ENCODE results near the gene WNK2.

WNK2 gene

DNA sequence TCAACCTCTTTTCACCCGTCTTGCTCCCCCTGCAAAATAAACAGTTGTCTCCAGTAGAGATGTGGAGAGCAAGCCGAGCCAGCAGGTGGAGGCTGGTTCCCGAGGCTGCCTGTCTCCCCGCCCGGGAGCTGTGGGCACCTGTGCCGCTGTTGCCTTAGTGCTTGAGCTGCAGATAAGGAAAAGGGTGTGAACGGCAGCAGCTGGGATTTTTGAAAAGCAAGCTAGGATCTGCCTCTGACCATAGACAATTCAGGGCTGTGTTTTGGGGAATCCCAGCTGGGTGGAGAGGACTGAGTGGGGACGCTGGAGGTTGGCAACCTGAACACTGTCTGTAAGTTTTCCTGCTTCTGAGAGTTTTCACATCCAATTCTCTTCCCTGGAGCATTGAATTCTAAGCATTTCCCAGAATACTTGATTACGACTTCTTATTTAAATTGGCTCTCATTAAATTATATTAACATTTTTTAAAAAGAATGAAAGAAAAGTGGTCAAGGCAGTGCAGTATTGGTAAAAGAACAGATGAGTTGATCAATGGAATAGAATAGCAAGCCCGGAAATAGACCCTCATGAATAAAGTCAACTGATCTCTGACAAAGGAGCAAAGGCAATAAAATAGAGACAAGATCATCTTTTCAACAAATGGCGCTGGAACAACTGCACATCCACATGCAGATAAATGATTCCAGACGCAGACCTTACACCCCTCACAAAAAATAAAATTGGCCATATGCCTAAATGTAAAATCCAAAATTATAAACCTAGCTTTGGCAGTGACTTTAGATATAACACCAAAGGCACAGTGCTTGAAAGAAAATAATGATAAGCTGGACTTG is 9.7 kb downstream of the WNK2 start:
- DNase-seq = peak in 27 of 42 donors; percentile 41 to 86 (median 61)
- intact Hi-C loops (cut with DNase I) = no loop called here

DNA sequence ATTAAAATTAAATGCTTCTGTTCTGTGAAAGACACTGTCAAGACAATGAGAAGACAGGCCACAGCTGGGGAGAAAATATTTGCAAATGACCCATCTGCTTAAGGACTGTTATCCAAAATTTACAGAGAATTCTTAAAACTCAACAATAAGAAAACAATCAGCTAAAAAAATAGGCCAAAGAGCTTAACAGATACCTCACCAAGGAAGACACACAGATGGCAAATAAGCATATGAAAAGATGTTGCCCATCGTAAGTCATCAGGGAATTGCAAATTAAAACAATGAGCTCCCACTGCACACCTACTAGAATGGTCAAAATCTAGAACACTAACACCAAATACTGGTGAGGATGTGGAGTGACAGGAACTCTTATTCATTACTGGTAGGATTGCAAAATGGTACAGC is 10.3 kb downstream of the WNK2 start:
- DNase-seq = no peak
- intact Hi-C loops (cut with DNase I) = no loop called here

- DNase-seq = no peak
- intact Hi-C loops (cut with DNase I) = no loop called here
These were observed 10.7 kb downstream of the WNK2 start for GRCh38 chr9:93194641-93195040.

- intact Hi-C loops (cut with DNase I) = no loop called here
- peak in 1 of 42 donors; percentile 22 for DNase-seq
These were observed 12.4 kb downstream of the WNK2 start for GRCh38 chr9:93196096-93197055.

GRCh38 chr9:93197670-93198069 is 13.7 kb downstream of the WNK2 start:
- intact Hi-C loops (cut with DNase I) = no loop called here
- DNase-seq = no peak

GRCh38 chr9:93198117-93198837 is 14.3 kb downstream of the WNK2 start:
- intact Hi-C loops (cut with DNase I) = no loop called here
- no peak for DNase-seq

- intact Hi-C loops (cut with DNase I) = no loop called here
- DNase-seq = peak in 1 of 42 donors; percentile 18
These were observed 15.1 kb downstream of the WNK2 start for GRCh38 chr9:93198838-93199625.

- no peak for DNase-seq
- intact Hi-C loops (cut with DNase I) = no loop called here
These were observed 16.5 kb downstream of the WNK2 start for GRCh38 chr9:93200449-93200742.

GRCh38 chr9:93200989-93201334 is 17.0 kb downstream of the WNK2 start:
- intact Hi-C loops (cut with DNase I) = no loop called here
- no peak for DNase-seq

GRCh38 chr9:93203026-93203717 is 19.2 kb downstream of the WNK2 start:
- intact Hi-C loops (cut with DNase I) = no loop called here

DNA sequence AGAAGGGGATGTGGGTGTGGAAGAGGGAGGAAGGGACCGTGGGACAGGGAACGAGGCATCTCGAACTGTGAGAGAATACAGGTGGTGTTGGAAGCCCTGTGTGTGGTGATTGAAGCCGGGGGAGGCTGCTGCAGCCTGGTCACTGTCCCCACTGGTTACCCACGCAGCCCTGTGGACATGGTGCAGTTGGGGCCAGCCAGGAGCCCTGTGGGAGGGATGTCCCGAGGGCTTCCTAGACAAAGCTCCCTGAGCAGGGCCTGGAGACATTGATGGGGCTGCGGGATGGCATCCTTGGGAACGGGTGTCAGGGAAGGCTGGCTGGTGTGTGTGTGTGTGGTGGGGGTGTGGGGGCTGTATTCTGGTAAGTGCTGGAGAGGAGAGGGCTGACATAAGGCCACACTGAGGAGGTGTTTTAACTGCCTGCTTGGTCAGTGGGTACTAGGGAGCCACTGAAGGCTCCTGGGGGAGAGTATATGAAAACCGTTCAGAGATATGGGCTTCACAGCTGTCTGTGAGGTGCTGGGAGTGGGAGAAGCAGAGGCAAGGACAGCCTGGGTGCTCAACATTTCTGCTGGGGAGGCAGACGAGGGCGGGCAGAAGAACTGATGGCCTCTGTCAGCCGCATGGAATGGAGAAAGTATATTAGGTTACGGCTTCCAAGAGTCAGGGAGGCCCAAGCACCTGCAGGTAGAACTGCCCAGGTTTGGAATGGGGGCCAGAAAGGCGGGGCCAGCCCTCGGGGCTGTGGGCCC is 20.0 kb downstream of the WNK2 start:
- intact Hi-C loops (cut with DNase I) = no loop called here

More at GRCh38 chr9:93203026-93203717, 19.2 kb downstream of the WNK2 start:
- no peak for DNase-seq

GRCh38 chr9:93204470-93205043 is 20.6 kb downstream of the WNK2 start:
- intact Hi-C loops (cut with DNase I) = no loop called here
- no peak for DNase-seq

More for the DNA sequence above, 20.0 kb downstream of the WNK2 start:
- no peak for DNase-seq

DNA sequence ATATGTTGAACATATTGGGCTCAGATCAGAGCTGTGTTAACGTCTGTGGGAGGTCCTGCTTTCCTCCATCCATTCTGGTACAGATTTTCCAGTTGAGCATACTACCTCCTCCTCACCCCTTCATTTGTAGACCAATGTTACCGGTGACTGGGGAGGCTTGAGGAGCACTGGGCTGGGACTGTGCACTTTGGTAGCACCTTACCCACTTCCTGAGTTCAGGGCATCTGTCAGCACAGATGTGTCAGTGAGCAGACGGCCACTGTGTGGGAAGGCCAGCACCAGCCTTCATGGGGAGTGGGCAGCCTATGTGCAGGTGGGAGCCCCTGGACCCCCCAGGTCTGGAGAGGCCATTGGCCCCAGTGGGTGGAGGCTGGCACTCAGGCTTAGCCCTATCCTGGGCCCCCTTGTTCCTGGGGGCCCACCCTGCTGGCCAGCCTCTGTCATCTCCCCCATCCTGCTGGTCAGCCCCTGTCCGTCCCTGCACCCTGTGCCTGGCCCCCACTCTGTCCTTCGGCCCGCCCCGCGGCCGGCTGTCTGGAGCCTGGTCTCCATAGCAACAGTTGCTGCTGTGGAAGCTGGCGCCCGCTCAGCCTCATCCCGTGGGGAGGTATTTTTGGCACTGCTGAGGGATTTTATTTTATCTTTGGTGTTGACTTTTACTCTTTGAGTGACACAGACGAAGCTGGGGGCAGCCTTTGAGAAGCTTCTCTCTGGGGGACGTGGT is 21.3 kb downstream of the WNK2 start:
- intact Hi-C loops (cut with DNase I) = no loop called here
- DNase-seq = peak in 40 of 42 donors; percentile 40 to 89 (median 66)

GRCh38 chr9:93205896-93206575 is 22.1 kb downstream of the WNK2 start:
- intact Hi-C loops (cut with DNase I) = no loop called here
- DNase-seq = no peak

- intact Hi-C loops (cut with DNase I) = no loop called here
- DNase-seq = no peak
These were observed 22.7 kb downstream of the WNK2 start for GRCh38 chr9:93206576-93207155.
